ENCODE data around the gene WFDC6.
A peak's percentile ranks its signal among the peaks of the same experiment; 100 is the strongest.

Gene WFDC6

GRCh38 chr20:45515147-45515913 lies 24.0 kb downstream of the WFDC6 start, which contains the start of gene SPINT3:
SPINT3 (minus strand) TSS chr20:45515622; CDS start chr20:45515608, 14 bp downstream.
- no peak for DNase-seq (ENCODE audit: low read depth, low spot score)

GRCh38 chr20:45510242-45510862 lies 28.9 kb downstream of the WFDC6 start:
- no peak for DNase-seq (ENCODE audit: low read depth, low spot score)

- no peak for DNase-seq (ENCODE audit: low read depth, low spot score)
Measured at GRCh38 chr20:45509091-45509490, 30.2 kb downstream of the WFDC6 start.

- no peak for DNase-seq (ENCODE audit: low read depth, low spot score)
Measured at GRCh38 chr20:45508068-45508886, 31.0 kb downstream of the WFDC6 start.

- no peak for DNase-seq (ENCODE audit: low read depth, low spot score)
Measured at GRCh38 chr20:45507011-45507820, 32.1 kb downstream of the WFDC6 start.

GRCh38 chr20:45506398-45506797 lies 32.9 kb downstream of the WFDC6 start:
- no peak for DNase-seq (ENCODE audit: low read depth, low spot score)

- DNase-seq (ENCODE audit: low read depth, low spot score) = no peak
Measured at GRCh38 chr20:45503403-45503802, 35.9 kb downstream of the WFDC6 start.

GRCh38 chr20:45502561-45502960 lies 36.7 kb downstream of the WFDC6 start:
- DNase-seq (ENCODE audit: low read depth, low spot score) = no peak

- DNase-seq (ENCODE audit: low read depth, low spot score) = no peak
Measured at GRCh38 chr20:45501600-45501999, 37.7 kb downstream of the WFDC6 start.

- DNase-seq (ENCODE audit: low read depth, low spot score) = no peak
Measured at GRCh38 chr20:45500022-45500421, 39.3 kb downstream of the WFDC6 start.

GRCh38 chr20:45497971-45498494 lies 41.2 kb downstream of the WFDC6 start:
- DNase-seq (ENCODE audit: low read depth, low spot score) = peak; percentile 53

- DNase-seq (ENCODE audit: low read depth, low spot score) = no peak
Measured at GRCh38 chr20:45496166-45496565, 43.1 kb downstream of the WFDC6 start.

GRCh38 chr20:45495501-45495941 lies 43.8 kb downstream of the WFDC6 start:
- no peak for DNase-seq (ENCODE audit: low read depth, low spot score)

- DNase-seq (ENCODE audit: low read depth, low spot score) = no peak
Measured at GRCh38 chr20:45489083-45489531, 50.2 kb downstream of the WFDC6 start.

- peak; percentile 27 for DNase-seq (ENCODE audit: low read depth, low spot score)
Measured at GRCh38 chr20:45487231-45487635, 52.0 kb downstream of the WFDC6 start.

- DNase-seq (ENCODE audit: low read depth, low spot score) = no peak
Measured at GRCh38 chr20:45485388-45485787, 53.9 kb downstream of the WFDC6 start.

GRCh38 chr20:45484676-45485075 lies 54.6 kb downstream of the WFDC6 start:
- no peak for DNase-seq (ENCODE audit: low read depth, low spot score)

All from ELF-1 (cell line).